Superior temporal gyrus (tissue), 1 donor: ENCODE data around the gene SPATA31E1.
"Not testable (repeated sequence)": the region's sequence is repeated elsewhere in the genome, so short reads cannot be mapped to it uniquely, and the experiment has no call there.

ENCODE experiments used
- DNase-seq: peaks from one replicate; pipeline ENCODE4 v3.0.0-alpha.2; 2016; ENCODE audit errors: extremely low spot score

Gene SPATA31E1

DNA sequence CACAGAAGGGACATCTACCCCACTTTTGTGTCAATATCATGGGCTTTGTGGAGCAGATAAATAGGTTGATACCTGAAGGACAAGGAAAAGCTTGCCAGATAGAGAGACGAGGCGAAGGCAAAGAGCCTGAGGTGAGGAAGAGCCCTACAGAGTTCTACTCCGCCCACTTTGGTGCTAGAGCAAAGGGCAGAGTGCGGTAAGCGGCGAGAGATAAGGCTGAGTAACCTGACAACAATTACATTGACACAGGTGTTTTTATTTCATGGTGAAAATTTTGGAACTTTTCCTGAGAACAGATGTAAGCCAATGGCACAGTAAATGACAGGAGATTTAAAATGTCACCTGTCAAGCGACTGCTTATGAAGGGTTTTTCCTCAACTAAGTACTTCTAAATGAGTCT lies 51.8 kb downstream of the SPATA31E1 start:
- not testable (repeated sequence) for DNase-seq

DNA sequence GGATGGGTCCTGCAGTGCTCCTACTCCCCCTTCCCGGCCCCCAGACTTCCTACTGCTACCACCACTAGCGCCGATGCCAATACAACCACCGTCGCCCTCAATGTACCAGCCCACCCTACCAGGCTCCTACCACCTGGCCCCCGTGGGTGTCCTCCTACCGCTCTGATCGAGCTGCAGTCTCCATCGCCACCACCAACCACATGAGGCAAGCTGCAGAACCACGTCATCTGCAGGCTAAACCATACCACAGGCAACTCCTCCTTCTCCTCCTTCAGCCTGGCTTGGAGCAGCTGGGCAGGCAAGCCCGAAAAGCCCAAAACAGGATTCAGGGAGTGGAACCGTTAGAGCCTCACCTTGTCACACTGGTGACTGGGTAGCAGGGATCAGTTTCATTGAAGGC lies 54.7 kb downstream of the SPATA31E1 start:
- not testable (repeated sequence) for DNase-seq

DNA sequence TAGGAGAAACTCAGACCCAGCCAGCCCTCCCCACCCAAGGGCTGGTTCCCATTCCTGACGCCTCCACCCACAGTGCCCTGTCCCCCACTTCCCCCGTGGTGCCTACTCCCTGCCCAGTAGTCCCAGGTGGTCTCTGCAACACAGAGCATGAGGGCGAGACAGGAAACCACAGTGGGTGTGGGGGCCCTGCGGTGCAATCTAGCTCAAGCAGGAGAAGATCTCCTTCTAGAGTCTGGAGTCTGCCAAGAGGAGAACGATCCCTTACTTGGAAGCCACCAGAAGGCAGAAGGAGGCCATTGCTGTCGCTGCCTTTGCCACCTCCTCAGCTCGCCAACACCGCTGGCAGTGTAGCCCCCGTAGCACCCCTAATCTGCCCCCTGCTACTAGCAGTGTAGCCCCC lies 55.2 kb downstream of the SPATA31E1 start:
- not testable (repeated sequence) for DNase-seq

DNA sequence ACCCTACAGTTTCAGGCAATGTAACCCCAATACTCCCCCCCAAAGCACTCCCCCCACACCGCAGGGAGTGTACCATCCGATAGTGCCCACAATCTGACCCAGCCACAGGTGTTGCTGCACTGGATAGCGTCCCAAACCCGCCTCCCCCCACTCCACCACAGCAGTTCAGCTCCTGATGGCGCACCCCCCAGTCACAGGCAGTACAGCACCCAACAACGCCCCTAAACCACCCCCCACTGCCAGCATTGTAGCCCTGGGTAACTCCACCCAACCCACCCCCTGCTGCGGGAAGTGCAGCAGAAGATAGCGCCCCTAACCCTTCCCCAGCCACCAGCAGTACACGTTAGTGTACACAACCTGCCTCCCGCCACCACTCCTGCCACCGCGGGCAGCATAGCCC lies 55.7 kb downstream of the SPATA31E1 start:
- DNase-seq = not testable (repeated sequence)
